OCI-LY7 (cell line): ENCODE results near the gene NCAN.

Experiments
- CTCF ChIP-seq: fragments of 200-600 bp; sonication (generic); conservative IDR thresholded peaks from 2 replicates; pipeline ENCODE4 v1.5.1; 2014; ENCODE audit warnings: mild to moderate bottlenecking, antibody characterized with exemption, low read length, moderate library complexity, mixed read lengths
- EZH2phosphoT487 ChIP-seq: fragments of 200-600 bp; sonication (generic); IDR thresholded peaks from 2 replicates; pipeline ENCODE4 v1.6.1; 2018; ENCODE audit warnings: low read depth, borderline replicate concordance, mild to moderate bottlenecking, mixed run types, antibody characterized with exemption, low read length, moderate library complexity, mixed read lengths

- TF ChIP-seq CTCF (no peak), EZH2phosphoT487 (no peak)
These were observed 1.8 kb downstream of the NCAN start for GRCh38 chr19:19213426-19214158.
